GF-D8 (cell line): Measurements from ENCODE around the gene TMEM272.
A peak's percentile ranks its signal among the peaks of the same experiment; 100 is the strongest.

Experiments used
- DNase-seq: peaks from one replicate; lab custom pipeline; 2025; lab: John Stamatoyannopoulos, UW

Gene TMEM272

DNA sequence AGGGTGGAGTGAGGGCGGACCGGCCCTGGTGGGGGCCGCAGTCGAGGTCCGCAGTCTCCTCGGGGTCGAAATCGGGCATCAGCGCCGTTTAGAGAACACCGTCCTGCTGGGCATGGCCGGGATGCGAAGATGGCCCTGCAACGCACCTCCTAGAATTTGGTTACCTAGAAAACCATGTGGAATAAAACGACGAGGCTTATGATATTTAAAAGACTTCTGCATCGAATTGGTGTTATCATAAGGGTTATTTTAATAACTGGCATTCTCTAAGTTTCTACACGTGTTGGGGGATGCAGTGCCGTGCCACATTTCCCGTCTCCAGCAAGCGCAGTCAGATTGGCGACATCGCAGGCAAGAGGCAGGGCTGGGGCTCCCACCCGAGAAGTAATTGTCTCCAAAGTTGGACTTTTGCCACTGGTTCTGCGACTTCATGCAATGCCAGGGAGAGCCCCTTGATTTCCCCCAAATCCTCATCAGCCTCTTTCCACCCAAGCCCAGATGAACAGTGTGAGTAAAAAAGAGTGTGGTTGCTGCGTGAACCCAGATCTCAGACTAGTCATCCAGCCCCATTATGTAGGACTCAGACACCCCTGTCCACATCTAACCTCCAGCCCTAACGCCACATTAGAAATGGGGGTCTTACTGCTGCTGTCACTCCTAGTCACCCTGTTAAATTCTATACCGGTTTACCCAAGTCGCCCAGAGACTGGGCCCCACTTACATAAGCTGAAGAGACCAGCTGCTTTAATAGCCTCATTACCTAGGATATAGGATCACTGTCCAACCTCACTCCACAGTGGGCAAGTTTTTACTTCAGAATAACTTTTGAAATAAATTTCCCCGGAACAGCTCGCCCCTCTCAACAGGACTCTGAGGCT is 40.4 kb downstream of the TMEM272 start:
- no peak for DNase-seq

DNA sequence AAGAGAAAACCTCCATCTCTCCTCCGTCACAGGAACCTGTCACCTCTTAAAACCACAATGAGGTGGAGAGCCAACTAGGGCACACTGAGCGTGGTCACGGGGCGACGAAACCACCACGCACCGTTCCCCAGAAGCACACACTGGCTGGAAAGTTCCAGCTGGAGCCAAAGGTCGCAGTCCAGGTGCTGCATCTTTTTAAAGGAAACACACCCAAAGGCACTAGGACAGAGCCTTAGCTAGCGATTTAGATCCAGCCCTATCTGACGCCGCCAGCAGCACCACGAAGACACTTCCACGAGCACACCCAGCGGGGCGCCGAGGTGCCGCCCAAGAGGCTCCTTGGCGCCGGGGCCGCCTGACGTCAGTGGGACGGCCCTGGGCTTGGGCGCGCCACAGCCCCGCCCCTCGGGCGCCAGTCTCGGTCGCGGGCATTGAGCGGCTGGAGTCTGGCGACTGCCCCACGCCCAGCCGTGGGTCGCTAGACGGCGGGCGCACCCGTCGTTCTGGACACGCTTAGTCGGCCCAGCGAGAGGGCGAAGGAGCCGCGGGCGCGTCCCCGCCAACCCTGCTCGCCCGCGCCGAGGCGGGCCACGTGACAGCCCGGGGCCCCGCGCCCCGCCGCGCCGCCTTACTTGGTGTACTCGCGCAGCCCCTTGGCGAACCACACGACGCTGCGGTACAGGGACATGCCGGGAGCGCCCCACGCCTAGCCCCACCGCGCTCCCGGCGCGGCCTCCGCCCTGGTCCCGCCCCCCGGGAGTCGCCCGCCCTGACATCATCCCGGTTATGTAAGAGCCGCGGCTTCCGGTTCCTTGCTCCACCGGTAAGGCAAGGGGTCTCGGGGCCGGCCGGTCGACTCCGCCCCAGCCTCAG is 41.3 kb downstream of the TMEM272 start, which contains the start of gene DHRS12:
Gene DHRS12 (minus strand): TSS at position 742 of the 873 bp plus-strand sequence. CDS start 4,504 bp downstream, outside the sequence.
- DNase-seq: peak; percentile 57

DNA sequence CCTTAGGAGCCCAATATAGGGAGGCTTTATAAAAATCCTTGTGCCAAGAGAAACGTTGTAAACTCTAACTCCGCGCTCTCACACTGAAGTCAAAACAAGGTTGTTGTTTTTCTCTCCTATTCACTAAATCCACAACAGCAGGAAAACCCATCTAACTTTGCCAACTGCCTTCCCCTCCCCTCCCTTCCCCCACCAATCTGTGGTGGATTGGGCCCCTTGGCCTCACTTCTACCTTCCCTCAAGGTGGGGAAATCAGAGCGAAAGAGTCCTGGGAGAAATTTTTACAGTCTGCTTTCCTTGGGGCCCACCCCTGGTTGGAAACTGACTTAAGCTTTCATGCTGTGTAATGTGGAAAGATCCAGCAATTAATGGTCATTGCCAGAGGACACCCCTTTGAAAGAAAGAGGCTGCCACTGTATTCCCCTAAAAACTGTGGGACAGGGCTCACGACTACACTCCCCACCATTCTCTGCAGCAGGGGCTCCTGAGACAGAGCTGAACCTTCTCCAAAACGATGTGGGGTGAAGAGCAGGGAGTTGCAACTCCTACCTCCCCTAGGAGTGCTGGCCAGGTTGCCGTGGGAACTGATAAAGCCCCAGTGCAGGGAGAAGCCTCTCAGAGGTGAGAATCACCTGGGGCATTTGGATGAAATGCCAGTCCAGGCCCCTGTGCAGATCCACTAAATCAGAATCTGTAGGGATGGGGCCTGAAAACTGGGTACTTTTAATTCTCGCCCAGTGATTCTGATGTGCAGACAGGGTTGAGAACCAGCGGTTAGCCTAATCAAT is 42.2 kb downstream of the TMEM272 start:
- DNase-seq: no peak

DNA sequence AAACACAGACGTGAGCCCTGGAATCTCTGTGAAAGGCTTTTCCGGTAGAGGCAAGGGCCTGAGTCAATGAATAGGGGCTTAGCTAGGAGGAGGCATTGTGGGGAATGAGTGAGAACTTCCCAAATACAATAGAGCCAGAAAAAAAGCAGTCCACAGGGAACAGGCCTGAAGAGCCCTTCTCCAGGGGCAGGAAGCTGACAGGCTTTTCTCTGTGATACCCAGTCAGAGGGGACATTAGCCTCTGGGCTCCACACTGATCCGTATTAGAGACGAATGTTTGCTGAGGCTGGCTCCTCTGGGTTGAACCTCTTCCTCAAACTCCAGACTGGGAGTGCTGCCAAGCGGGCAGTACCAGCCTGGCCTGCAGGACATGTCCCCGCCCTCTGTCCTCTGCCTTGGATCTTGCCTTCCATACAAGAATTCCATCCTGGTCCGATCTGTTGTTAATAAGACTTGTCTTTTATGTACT is 43.3 kb downstream of the TMEM272 start:
- no peak for DNase-seq

DNA sequence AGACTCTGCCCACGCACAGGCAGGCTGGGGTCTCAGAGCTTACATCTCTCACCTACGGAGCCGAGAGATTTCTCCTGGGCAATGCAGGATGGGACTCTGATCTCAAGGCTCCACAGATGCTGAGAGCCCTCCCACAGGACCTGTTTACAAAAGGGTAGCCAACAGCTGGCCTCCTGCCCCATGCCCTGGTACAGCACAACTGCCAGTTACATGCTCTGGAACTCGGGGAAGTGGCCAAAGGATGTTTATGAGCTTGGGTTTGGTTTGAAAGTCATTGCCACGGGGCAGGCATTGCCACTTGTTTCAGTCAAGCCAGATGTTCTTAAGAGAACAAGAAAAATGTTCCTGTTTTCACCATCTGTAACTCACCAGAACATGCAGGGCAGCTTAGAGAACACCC is 44.5 kb downstream of the TMEM272 start:
- no peak for DNase-seq

DNA sequence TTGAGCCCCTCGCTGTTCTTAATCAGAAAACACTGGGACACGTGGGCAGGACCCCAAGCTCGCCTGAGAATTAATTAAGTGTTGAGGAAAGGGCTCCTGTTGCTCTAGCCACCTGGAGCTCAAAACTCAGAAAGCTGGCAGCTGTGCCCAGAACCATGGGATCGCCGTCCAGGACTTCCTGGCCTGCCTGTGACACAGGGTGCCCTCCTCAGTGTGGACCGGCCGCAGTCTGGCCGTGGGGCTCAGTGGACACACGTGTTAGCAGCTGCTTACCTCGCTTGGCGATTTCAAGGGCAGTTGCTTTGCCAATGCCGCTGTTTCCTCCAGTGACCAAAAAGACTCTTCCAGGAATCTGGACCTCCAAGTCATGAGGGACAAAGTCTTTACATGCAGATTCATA is 45.7 kb downstream of the TMEM272 start:
- no peak for DNase-seq

DNA sequence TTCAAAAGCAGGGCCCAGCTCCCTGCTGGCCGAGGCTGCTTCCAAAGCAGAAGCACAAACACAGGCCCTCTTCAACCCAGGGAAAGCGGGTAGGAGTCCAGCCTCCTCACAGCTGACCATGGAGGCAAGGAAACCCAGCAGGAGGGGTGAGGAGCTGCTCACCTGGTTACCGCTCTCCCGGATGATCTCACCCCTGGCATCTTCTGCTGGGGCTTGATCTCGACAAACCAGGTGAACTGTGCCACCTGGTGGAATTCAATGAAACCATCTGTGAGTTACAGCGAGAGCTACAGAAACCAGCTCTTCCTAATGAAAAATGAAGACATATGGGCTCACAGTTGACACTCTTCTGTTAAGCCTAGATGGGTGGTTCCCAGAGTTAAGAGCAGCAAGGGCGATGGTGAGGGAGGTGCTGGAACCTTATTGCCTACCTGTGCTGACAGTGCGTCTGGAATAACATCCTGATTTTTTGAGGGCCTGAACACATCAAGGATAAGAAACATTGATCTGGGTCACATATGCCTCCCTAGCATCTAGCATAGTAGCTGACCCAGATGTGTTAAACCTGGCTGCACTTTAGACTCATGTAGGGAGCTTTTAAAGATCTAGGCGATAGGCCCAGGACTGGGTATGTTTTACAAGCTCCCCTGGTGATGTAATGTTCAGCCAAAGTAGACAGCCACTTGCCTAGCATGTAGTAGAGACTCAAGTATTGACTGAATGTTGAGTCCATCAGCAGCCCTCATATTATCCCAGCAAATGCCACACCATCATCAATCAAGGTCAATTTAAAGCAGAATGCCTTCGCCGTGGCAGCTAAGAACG is 47.1 kb downstream of the TMEM272 start:
- DNase-seq: peak; percentile 24

DNA sequence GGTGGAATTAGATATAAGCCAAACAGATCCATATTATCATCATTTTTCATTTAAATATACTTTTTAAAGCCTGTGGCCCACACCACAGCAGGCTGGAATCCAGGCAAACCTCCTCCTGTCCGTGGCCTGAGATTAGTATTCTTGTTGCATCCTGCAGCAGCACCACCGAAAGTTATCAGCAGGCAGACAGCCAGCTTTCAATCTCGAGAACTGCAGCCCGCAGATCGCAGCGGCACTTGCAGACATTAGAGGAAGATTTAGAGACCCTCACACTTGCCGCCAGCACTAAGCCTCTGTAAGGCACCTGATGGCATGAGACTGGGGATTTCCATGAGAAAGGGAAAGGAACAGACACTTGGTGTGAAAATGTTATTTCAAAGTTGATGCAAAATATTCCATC is 48.4 kb downstream of the TMEM272 start:
- DNase-seq: no peak

DNA sequence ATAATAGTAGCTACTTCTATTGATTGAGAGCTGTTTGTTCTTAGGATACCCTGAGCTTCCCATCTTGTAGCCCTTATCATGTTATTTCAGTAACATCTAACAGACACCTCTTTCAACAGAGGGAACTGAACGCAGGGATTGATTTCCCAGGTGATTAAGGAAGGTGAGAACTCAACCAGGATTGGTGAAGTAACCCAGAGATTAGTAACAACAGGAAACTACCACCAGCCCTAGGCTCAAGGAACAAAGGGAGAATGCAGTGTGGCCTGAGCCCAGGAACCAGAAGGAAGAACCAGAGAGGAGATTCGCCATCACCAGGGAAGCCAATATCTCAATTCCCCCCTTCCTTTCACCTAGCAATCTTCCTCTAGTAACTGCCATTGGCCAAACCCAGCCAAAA is 49.6 kb downstream of the TMEM272 start:
- DNase-seq: no peak

DNA sequence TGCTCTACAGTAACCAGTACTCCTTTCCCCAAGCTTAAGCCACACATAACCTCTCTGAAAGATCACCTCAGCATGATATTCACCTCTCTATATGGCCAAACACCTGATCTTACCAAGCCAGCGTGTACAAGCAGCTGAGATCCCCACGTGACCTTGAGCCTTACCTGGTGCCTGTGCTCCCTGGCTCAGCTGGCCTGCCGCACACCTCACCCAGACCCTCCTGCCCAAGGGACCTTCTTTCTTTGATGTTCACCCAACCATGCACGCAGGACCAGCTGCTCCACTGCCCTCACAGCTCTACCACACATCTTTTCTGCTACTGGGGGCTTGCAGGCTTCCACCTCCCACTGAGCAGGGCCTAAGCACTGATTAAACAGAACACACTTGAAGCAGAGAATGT is 50.0 kb downstream of the TMEM272 start:
- no peak for DNase-seq

DNA sequence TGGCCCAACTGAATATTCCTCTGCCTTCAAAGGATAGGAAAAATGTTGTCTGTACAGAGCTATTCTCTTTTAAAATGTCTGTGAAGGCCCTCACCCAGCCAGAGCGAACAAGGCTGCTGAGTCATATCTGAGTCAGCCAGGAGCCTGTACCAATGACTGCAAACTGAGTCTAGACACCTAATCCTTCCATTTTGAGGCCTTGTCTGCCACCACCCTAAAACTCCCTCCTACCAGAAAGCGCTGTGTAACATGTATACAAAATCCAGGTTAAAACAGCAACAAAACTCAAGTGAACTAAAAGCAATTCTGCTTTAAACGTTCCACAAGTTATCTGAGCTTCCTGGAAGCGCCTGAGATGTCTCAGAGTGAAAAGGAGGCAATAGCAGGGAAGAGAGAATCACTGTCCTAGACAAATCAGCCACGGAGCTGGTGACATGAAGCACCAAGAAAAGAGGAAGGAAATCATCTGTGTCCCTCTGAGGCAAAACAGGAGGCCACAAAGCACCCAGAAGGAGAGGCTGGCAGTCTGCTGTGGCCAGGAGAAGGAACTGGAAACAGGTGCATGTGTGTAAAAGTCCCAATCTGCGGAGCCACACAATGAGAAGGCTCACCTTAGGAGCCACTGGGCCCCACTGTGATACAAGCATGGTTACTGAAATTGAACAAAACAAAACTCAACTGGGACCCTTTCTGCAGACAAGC is 51.3 kb downstream of the TMEM272 start:
- DNase-seq: peak; percentile 94

DNA sequence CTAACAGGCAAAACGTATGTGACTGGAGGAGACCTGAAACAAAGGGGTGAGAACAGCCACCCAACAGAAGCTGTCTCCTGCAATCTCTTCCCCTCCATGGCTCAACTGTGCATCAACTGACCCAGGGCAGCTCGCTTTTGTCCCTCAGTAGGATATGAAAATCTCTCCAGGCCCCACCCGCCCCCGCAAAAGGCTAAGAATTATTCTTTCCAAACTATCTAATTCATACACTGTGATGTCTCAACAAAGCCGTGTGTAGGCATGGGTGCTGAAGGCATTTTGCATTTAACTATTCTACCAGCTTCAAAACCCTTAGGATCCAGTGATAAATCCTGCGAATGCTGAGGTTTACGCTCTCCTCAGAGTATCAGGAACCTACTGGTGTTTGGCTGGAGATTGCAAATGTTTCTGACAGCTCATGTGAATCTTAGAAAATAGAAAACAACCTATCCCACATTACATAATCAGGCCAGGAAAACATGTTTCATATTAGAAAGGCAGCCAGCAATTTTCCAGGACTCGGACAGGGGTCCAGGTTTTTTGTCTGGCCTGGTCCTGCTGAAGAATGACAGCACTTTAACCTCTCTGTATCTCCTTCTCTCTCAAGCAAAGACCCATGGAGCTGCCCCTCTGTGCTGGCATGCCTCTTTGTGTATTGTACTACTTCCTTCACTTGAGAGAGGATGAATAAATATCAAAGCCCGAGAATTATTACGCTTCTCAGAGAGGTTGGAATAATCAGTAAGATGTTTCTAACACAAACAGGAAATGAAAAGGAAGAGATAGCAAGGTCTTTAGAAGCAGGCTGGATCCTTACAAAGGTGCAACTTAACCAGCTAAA is 58.3 kb downstream of the TMEM272 start:
- no peak for DNase-seq

DNA sequence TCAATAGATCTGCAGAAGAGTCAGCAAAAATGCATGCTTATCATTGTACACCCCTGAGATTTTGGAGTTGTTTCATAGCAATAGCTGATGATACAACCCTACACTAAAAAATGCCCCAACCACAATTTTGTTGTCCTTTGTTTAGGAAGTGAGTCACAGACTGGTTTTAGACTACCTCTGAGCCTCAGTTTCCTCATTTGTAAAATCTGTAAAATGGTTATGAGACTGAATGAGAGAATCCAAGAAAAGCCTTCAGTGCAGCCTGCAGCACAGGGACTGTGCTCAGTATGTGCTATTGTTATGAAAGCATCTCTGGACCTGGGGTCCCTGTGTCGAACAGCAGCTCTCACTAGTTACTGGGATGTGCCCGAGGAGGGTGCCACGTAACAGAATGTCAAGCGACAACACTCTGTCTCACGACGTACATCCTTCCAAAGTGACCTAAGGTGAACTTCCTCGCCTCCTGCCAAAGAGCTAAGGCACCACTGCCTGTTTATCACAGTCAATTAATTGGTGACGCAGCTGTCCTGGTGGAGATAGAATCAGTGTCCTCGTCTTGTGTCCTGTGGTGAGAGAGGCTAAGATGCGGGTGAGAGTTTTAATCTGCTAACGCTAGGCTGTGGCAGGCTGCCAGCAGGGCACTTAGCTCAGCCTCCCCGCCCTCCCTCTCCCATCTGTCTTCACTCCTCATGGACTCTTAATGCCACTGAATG is 59.1 kb downstream of the TMEM272 start:
- DNase-seq: peak; percentile 43

DNA sequence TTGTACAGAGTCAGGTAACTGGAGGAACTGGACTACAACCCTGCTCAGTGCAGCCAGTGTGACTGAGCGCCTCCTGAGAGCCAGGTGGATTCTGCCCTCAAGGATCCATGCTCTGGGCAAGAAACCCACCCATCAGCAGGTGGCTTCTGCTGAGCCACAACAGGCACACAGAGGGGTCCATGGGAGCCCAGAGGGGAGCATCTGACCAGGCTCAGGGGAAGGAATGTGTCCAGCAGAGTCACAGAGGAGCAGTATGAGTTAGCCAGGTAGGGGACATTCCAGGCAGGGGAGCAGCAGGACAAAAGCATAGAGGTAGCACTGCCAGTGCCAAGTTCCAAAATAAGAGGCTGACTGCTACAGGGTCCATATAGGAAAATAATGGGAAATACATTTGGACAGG is 60.9 kb downstream of the TMEM272 start:
- no peak for DNase-seq

DNA sequence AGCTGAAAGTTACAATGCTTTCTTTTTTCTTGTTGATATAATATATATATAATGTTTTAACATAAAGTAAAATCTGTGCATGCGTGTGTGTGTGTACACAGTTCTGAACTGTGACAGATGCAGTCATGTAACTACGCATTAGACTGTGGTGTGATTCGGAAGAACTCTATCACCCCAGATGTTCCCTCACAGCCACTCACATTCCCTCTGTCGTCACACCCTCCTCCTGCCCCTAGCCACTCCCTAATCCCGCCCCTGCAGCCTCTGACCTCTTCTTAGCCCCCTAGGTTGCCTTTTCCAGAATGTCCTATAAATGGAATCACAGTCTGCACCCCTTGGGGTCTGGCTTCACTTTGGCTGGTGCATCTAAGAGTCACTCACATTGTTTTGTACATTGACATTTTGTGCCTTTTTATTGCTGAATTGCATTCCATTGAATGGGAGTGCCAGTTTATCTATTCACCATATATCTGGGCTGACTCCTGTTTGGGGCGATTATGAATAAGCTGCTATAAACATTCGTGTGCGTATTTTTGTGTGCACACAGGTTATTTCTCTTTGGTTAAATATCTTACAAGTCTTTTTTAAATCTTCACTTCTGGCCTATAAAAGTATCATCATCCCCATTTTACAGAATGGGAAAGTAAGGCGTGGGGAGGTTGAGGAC is 61.4 kb downstream of the TMEM272 start:
- no peak for DNase-seq

DNA sequence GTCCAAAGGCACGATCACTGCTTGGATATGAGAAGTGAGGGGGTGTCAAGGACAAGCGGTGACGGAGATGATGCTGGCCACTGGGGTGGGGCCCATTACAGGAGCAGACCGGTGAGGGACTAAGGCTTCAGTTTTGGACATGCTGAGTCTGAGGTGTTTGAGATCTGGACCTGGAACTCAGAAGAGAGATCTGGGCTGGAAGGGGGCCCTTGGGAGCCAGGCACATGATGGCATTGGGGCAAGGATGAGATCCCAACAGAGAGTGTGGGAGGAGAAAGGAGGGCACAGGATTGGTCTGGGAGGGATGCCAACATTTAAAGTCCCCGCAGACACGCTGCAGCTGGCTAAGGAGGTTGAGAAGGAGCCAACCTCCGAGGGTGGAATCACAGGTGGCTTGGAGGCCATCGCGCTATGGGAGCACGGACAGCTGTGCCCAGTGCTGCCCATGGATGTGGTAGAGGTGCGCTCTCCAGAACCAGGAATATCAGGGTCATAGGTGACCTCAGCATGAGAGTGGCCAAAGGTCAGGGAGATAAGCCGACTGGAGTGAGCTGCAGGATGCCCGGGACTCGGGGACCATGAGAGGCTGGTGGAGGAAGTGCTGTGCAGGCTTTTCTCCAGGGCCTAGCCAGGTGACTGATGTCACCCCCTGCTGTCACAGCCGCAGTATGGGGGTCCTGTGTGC is 62.8 kb downstream of the TMEM272 start:
- no peak for DNase-seq

DNA sequence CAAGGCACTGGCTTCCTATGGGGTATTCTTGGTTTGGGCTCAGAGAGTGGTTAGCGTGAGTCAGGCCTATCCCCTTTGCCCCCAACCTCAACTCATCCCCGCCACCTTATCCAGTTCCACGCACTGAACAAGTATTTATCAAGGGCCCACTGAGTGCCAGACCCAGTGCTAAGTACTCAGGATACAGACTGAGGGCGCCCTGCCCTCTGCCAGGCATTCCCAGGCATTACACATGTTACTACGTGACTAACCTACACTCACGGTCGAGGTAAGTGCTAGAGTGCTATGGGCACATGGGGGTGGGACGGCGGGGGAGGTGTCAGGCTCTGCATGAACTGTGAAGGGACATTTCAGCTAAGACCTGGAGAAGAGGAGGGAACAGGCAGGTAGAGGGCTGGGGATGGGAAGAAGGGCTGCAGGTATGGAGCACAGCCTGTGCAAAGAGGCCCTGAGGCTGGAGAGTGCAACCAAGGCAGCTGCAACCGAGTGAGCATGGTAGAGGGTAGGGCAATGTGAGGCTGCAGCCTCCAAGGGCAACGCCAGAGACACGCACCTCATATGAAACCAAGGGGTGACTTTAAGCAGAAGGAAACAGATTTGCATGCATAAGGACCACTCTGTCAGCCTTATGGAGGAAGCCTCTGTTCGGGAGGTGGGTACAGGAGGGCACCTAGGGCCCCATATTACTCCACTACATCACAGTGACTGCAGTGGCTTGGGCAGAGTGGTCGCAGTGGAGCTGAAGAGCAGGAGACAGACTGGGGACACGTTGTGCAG is 63.5 kb downstream of the TMEM272 start:
- peak; percentile 28 for DNase-seq
